WTC11 (cell line): Measurements from ENCODE around the gene NKPD1. TPM values are rescaled to one million over a fixed set of nuclear protein-coding genes. Genes with fewer than 3 reads are reported as not detected.

Experiments
- ATAC-seq: fragments of 200-7000 bp; cut with Tn5 transposase; 2 replicates; pipeline ENCODE4 v1.10.0; 2021; ENCODE audit warnings: mild to moderate bottlenecking, moderate library complexity
- CTCF ChIA-PET: fragments of 300-600 bp; sonication (Branson Sonifier 250); formaldehyde crosslinking; loops from one replicate; lab custom pipeline; 2021; ENCODE audit warnings: antibody characterized with exemption; lab: Charles Lee
- POLR2A ChIA-PET: fragments of 350-600 bp; sonication (Branson Sonifier 250); formaldehyde crosslinking; loops from one replicate; lab custom pipeline; 2021; ENCODE audit warnings: antibody characterized with exemption; lab: Charles Lee
- DNase-seq: peaks from one replicate; pipeline ENCODE4 v3.0.0; 2021; ENCODE audit warnings: low spot score
- H3K27ac Mint-ChIP-seq: 2 replicates; pipeline ENCODE4 v1.8.0; 2021; ENCODE audit warnings: mixed read lengths
- H3K27me3 Mint-ChIP-seq: 2 replicates; pipeline ENCODE4 v1.8.0; 2021; ENCODE audit warnings: low read depth, mild to moderate bottlenecking, moderate library complexity, mixed read lengths
- H3K36me3 Mint-ChIP-seq: 2 replicates; pipeline ENCODE4 v1.8.0; 2021; ENCODE audit warnings: mixed read lengths
- H3K4me1 Mint-ChIP-seq: 2 replicates; pipeline ENCODE4 v1.8.0; 2022; ENCODE audit warnings: mixed read lengths
- H3K4me3 Mint-ChIP-seq: 2 replicates; pipeline ENCODE4 v1.8.0; 2021; ENCODE audit warnings: mild to moderate bottlenecking, moderate library complexity, mixed read lengths
- H3K9me3 Mint-ChIP-seq: 2 replicates; pipeline ENCODE4 v1.8.0; 2021; ENCODE audit warnings: mixed read lengths
- ELF4 ChIP-seq: sonication (generic); formaldehyde crosslinking; IDR thresholded peaks from 2 replicates; pipeline ENCODE4 v1.8.1; 2022; ENCODE audit warnings: low read depth, mild to moderate bottlenecking, moderate library complexity, missing genetic modification reagents
- ESRRA ChIP-seq: sonication (generic); formaldehyde crosslinking; IDR thresholded peaks from 2 replicates; pipeline ENCODE4 v1.8.1; 2022; ENCODE audit warnings: mild to moderate bottlenecking, missing genetic modification reagents, borderline replicate concordance
- FOXP1 ChIP-seq: sonication (generic); formaldehyde crosslinking; IDR thresholded peaks from 2 replicates; pipeline ENCODE4 v1.8.0; 2022; ENCODE audit warnings: missing genetic modification reagents, mild to moderate bottlenecking, moderate library complexity, borderline replicate concordance
- GTF2I ChIP-seq: fragments of 250-450 bp; sonication (Bioruptor Pico); conservative IDR thresholded peaks from 2 replicates; pipeline ENCODE4 v1.4.0; 2021; ENCODE audit warnings: mild to moderate bottlenecking
- MXD4 ChIP-seq: fragments of 250-450 bp; sonication (Bioruptor Pico); IDR thresholded peaks from 2 replicates; pipeline ENCODE4 v1.8.0; 2021; ENCODE audit warnings: mild to moderate bottlenecking, moderate library complexity, borderline replicate concordance
- MYBL2 ChIP-seq: sonication (generic); formaldehyde crosslinking; IDR thresholded peaks from 2 replicates; pipeline ENCODE4 v1.8.1; 2023; ENCODE audit warnings: mild to moderate bottlenecking, moderate library complexity, missing genetic modification reagents
- NR1H2 ChIP-seq: sonication (generic); formaldehyde crosslinking; IDR thresholded peaks from 2 replicates; pipeline ENCODE4 v1.9.0; 2021; ENCODE audit warnings: mild to moderate bottlenecking, moderate library complexity, missing genetic modification reagents
- SMAD4 ChIP-seq: sonication (generic); formaldehyde crosslinking; IDR thresholded peaks from 2 replicates; pipeline ENCODE4 v1.8.0; 2022; ENCODE audit warnings: mild to moderate bottlenecking, missing genetic modification reagents
- SP1 ChIP-seq: sonication (generic); formaldehyde crosslinking; conservative IDR thresholded peaks from 2 replicates; pipeline ENCODE4 v1.8.1; 2022; ENCODE audit warnings: missing genetic modification reagents
- TP53 ChIP-seq: sonication (generic); formaldehyde crosslinking; IDR thresholded peaks from 2 replicates; pipeline ENCODE4 v1.8.1; 2023; ENCODE audit warnings: mild to moderate bottlenecking, missing genetic modification reagents
- ZNF121 ChIP-seq: sonication (generic); formaldehyde crosslinking; IDR thresholded peaks from 2 replicates; pipeline ENCODE4 v1.8.0; 2023; ENCODE audit warnings: missing genetic modification reagents
- ZNF232 ChIP-seq: sonication (generic); formaldehyde crosslinking; IDR thresholded peaks from 2 replicates; pipeline ENCODE4 v1.8.0; 2022; ENCODE audit warnings: mild to moderate bottlenecking, missing genetic modification reagents
- total RNA-seq: library from RNA; stranded (reverse); gene quantifications from 3 replicates; pipeline ENCODE4 v1.2.3, GENCODE V29; 2021
- TF ChIP-seq, protein P1 (sequence below): fragments of 200-600 bp; IDR thresholded peaks from 2 replicates; pipeline ENCODE4 v1.8.0; 2022; ENCODE audit warnings: antibody characterized with exemption
- TF ChIP-seq, protein P2 (sequence below): sonication (generic); formaldehyde crosslinking; IDR thresholded peaks from 2 replicates; pipeline ENCODE4 v1.8.1; 2022; ENCODE audit warnings: low read depth, missing genetic modification reagents, borderline replicate concordance
- TF ChIP-seq, protein P3 (sequence below): sonication (generic); formaldehyde crosslinking; IDR thresholded peaks from 2 replicates; pipeline ENCODE4 v1.8.1; 2023; ENCODE audit warnings: mild to moderate bottlenecking, missing genetic modification reagents, borderline replicate concordance
- TF ChIP-seq, protein P4 (sequence below): sonication (generic); formaldehyde crosslinking; IDR thresholded peaks from 2 replicates; pipeline ENCODE4 v1.8.1; 2022; ENCODE audit warnings: missing genetic modification reagents, borderline replicate concordance
- TF ChIP-seq, protein P5 (sequence below): sonication (generic); formaldehyde crosslinking; IDR thresholded peaks from 2 replicates; pipeline ENCODE4 v1.8.0; 2022; ENCODE audit warnings: mild to moderate bottlenecking, missing genetic modification reagents

The NKPD1 gene
- total RNA-seq, 1 experiment from 2014 or later = 0.57 TPM

DNA sequence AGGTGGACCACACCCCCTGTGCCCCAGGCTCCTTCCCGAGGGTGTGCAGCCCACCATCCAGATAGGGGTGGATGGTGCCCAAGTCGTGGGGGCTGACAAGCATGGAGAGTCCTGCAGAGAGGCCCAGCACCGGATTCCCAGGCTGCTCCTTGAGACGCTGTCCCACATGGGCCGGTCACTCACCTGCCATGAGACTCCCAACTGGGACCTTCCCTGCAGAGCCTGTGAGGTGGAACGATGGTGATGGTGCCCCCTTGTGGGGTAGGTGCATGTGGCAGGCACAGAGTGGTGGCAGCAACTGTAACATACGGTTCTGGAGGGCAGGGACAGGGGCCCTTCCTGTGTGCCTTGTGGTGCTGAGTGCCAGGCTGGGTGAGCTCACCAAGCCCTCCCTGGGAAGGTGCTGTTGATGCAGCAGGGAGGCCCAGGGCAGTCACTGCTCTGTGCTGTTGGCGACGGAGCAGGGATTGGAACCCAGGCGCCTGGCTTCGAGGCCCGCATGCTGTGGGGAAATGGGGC lies 34.7 kb downstream of the NKPD1 start:
- no peaks in the 10 kb centered on the region for H3K27me3 Mint-ChIP-seq
- H3K36me3 Mint-ChIP-seq = no peaks in the 10 kb centered on the region
- H3K9me3 Mint-ChIP-seq = no peaks in the 10 kb centered on the region
- ChIA-PET POLR2A (interaction anchor here (0.5 kb wide), 1 partner anchor 214 kb away, joined by 3 read pairs; no protein-coding TSS in a partner anchor), CTCF (interaction anchor here (0.7 to 2.5 kb wide), 27 partner anchors 8 to 224 kb away, joined by 3 to 19 read pairs (median 5); partner anchors contain the start of genes BLOC1S3, CLASRP, NKPD1 and PPP1R37)
- peak; percentile 90 for DNase-seq
- TF ChIP-seq MYBL2 = no peak
- TF ChIP-seq, protein P1, sequence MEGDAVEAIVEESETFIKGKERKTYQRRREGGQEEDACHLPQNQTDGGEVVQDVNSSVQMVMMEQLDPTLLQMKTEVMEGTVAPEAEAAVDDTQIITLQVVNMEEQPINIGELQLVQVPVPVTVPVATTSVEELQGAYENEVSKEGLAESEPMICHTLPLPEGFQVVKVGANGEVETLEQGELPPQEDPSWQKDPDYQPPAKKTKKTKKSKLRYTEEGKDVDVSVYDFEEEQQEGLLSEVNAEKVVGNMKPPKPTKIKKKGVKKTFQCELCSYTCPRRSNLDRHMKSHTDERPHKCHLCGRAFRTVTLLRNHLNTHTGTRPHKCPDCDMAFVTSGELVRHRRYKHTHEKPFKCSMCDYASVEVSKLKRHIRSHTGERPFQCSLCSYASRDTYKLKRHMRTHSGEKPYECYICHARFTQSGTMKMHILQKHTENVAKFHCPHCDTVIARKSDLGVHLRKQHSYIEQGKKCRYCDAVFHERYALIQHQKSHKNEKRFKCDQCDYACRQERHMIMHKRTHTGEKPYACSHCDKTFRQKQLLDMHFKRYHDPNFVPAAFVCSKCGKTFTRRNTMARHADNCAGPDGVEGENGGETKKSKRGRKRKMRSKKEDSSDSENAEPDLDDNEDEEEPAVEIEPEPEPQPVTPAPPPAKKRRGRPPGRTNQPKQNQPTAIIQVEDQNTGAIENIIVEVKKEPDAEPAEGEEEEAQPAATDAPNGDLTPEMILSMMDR = peak; percentile 76
- 0 out of 2 replicates have a peak, but pooled peaks have one; percentile 31 for TF ChIP-seq SP1 (CRISPR knock-in tag)
- 0 out of 2 replicates have a peak, but pooled peaks have one; percentile 22 for TF ChIP-seq FOXP1 (CRISPR knock-in tag)
- peak; percentile 7; the same call in 1 of the 2 replicates for TF ChIP-seq ZNF121 (CRISPR knock-in tag)
- peak overlapping the region; percentile 19; the same call in 1 of the 2 replicates for H3K27ac Mint-ChIP-seq
- peak; percentile 93 for ATAC-seq
- H3K4me1 Mint-ChIP-seq = peaks cover 17% of the 10 kb centered on the region
- H3K4me3 Mint-ChIP-seq = no peak overlapping the region

DNA sequence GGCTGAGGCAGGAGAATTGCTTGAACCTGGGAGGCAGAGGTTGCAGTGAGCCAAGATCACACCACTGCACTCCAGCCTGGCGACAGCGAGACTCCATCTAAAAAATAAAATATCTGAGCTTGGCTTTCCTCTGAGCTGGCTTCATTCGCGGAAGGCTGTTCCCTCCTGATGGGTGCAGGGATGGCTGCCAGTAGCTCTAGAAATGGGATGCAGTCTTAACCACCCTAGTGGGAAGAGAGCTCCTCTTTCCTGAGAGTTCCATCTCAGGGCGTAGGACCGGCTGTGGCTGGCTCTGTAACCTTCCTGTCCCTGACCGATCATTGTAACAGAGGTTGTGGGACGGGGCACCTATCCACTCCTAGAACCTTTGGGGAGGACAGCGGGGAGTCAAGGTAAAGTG lies 35.4 kb downstream of the NKPD1 start:
- Mint-ChIP-seq H3K27ac (no peak overlapping the region), H3K9me3 (no peaks in the 10 kb centered on the region)
- no peak for TF ChIP-seq ELF4 (CRISPR knock-in tag)
- TF ChIP-seq, protein P2, sequence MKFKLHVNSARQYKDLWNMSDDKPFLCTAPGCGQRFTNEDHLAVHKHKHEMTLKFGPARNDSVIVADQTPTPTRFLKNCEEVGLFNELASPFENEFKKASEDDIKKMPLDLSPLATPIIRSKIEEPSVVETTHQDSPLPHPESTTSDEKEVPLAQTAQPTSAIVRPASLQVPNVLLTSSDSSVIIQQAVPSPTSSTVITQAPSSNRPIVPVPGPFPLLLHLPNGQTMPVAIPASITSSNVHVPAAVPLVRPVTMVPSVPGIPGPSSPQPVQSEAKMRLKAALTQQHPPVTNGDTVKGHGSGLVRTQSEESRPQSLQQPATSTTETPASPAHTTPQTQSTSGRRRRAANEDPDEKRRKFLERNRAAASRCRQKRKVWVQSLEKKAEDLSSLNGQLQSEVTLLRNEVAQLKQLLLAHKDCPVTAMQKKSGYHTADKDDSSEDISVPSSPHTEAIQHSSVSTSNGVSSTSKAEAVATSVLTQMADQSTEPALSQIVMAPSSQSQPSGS (CRISPR knock-in tag) = no peak
- no peak for TF ChIP-seq ZNF232
- no peak for TF ChIP-seq SMAD4
- TF ChIP-seq MXD4 (CRISPR knock-in tag) = no peak
- TF ChIP-seq, protein P3, sequence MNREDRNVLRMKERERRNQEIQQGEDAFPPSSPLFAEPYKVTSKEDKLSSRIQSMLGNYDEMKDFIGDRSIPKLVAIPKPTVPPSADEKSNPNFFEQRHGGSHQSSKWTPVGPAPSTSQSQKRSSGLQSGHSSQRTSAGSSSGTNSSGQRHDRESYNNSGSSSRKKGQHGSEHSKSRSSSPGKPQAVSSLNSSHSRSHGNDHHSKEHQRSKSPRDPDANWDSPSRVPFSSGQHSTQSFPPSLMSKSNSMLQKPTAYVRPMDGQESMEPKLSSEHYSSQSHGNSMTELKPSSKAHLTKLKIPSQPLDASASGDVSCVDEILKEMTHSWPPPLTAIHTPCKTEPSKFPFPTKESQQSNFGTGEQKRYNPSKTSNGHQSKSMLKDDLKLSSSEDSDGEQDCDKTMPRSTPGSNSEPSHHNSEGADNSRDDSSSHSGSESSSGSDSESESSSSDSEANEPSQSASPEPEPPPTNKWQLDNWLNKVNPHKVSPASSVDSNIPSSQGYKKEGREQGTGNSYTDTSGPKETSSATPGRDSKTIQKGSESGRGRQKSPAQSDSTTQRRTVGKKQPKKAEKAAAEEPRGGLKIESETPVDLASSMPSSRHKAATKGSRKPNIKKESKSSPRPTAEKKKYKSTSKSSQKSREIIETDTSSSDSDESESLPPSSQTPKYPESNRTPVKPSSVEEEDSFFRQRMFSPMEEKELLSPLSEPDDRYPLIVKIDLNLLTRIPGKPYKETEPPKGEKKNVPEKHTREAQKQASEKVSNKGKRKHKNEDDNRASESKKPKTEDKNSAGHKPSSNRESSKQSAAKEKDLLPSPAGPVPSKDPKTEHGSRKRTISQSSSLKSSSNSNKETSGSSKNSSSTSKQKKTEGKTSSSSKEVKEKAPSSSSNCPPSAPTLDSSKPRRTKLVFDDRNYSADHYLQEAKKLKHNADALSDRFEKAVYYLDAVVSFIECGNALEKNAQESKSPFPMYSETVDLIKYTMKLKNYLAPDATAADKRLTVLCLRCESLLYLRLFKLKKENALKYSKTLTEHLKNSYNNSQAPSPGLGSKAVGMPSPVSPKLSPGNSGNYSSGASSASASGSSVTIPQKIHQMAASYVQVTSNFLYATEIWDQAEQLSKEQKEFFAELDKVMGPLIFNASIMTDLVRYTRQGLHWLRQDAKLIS (CRISPR knock-in tag) = no peak
- TF ChIP-seq MYBL2 = no peak
- TF ChIP-seq, all 79 proteins: peak for 0
- no peak overlapping the region for H3K4me3 Mint-ChIP-seq
- ChIA-PET CTCF (interaction anchor here (0.6 to 2.5 kb wide), 25 partner anchors 7 to 402 kb away, joined by 3 to 19 read pairs (median 6); partner anchors contain the start of genes BLOC1S3, CLASRP, NKPD1 and PPP1R37), POLR2A (no interaction called here)
- H3K4me1 Mint-ChIP-seq = peaks cover 10% of the 10 kb centered on the region
- no peak for ATAC-seq
- no peak for DNase-seq
- no peaks in the 10 kb centered on the region for H3K27me3 Mint-ChIP-seq
- H3K36me3 Mint-ChIP-seq = no peaks in the 10 kb centered on the region

DNA sequence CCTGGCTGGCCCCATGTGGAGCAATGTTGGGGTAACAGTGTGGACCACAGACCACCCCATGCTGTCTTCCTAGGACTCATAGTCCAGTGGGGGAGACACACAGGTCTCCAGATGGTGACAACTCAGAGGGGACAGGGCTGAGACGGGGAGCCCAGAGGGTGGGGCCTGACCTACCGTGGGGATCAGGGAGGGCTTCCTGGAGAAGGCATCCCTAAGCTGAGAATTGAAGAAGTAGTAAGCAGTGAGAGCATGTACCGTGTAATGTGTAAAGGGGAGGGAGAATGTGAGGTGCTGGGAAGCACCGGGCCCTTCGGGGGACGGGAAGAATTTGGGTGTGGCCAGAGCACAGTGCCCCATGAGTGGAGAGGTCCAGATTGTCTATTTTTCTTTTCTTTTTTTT lies 36.8 kb downstream of the NKPD1 start:
- peaks cover 7% of the 10 kb centered on the region for H3K4me1 Mint-ChIP-seq

More for the DNA sequence above, 36.8 kb downstream of the NKPD1 start:
- CTCF ChIA-PET = interaction anchor here (0.7 to 1.6 kb wide), 2 partner anchors 64 to 117 kb away, joined by 3 to 4 read pairs; no protein-coding TSS in a partner anchor
- DNase-seq = no peak
- TF ChIP-seq, protein P4, sequence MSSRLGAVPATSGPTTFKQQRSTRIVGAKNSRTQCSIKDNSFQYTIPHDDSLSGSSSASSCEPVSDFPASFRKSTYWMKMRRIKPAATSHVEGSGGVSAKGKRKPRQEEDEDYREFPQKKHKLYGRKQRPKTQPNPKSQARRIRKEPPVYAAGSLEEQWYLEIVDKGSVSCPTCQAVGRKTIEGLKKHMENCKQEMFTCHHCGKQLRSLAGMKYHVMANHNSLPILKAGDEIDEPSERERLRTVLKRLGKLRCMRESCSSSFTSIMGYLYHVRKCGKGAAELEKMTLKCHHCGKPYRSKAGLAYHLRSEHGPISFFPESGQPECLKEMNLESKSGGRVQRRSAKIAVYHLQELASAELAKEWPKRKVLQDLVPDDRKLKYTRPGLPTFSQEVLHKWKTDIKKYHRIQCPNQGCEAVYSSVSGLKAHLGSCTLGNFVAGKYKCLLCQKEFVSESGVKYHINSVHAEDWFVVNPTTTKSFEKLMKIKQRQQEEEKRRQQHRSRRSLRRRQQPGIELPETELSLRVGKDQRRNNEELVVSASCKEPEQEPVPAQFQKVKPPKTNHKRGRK (CRISPR knock-in tag) = no peak
- TF ChIP-seq ESRRA (CRISPR knock-in tag) (no peak), GTF2I (CRISPR knock-in tag) (no peak), TP53 (CRISPR knock-in tag) (no peak), NR1H2 (CRISPR knock-in tag) (no peak)
- TF ChIP-seq, protein P5, sequence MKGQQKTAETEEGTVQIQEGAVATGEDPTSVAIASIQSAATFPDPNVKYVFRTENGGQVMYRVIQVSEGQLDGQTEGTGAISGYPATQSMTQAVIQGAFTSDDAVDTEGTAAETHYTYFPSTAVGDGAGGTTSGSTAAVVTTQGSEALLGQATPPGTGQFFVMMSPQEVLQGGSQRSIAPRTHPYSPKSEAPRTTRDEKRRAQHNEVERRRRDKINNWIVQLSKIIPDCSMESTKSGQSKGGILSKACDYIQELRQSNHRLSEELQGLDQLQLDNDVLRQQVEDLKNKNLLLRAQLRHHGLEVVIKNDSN (CRISPR knock-in tag) = no peak
- H3K36me3 Mint-ChIP-seq = no peaks in the 10 kb centered on the region
- H3K9me3 Mint-ChIP-seq = no peaks in the 10 kb centered on the region
- peak overlapping the region; percentile 17; the same call in 1 of the 2 replicates for H3K27ac Mint-ChIP-seq
- POLR2A ChIA-PET = no interaction called here
- H3K4me3 Mint-ChIP-seq = no peak overlapping the region
- H3K27me3 Mint-ChIP-seq = no peaks in the 10 kb centered on the region
- no peak for ATAC-seq
